SKM-1 (cell line): ENCODE data around the gene CC2D1A.

Source experiments
- DNase-seq: peaks from one replicate; lab custom pipeline; 2025; ENCODE audit not compliant: unreplicated experiment; lab: John Stamatoyannopoulos, UW

The CC2D1A gene

DNA sequence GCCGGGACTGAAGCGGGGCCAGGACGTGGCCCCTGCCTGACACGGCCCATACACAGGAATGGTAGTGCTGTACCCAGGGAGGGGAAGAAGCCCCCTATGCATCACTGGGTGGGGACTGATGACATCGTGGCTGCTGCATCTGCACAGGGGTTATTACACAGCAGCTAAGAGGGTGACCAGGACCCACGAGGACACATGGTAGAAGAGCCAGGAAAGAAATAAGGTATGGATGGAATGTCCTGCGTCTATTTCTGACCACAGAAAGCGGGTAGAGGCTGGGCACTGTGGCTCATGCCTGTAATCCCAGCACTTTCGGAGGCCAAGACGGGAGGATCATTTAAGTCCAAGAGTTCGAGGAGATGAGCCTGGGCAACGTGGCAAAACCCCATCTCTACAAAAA is 70.4 kb downstream of the CC2D1A start:
- DNase-seq = no peak

DNA sequence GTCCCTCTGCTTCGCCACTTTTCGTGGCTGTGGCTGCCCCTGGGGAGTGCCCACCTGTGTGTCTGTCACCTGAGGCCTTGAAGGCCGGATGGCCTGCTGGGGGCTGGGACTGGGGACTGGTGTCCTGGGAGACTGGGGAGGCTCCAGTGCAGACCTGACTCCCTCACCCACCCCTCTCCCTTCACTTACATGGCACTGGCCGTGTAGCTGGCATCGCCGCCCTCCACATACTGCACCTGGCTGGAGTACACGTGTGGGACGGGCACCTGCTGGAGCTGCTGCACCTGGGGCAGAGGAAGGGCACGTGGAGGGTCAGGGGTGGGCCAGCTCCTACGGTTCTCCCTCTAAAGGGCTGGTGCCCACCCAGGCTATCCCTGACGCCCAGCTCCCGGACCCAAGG is 71.8 kb downstream of the CC2D1A start:
- DNase-seq = no peak

DNA sequence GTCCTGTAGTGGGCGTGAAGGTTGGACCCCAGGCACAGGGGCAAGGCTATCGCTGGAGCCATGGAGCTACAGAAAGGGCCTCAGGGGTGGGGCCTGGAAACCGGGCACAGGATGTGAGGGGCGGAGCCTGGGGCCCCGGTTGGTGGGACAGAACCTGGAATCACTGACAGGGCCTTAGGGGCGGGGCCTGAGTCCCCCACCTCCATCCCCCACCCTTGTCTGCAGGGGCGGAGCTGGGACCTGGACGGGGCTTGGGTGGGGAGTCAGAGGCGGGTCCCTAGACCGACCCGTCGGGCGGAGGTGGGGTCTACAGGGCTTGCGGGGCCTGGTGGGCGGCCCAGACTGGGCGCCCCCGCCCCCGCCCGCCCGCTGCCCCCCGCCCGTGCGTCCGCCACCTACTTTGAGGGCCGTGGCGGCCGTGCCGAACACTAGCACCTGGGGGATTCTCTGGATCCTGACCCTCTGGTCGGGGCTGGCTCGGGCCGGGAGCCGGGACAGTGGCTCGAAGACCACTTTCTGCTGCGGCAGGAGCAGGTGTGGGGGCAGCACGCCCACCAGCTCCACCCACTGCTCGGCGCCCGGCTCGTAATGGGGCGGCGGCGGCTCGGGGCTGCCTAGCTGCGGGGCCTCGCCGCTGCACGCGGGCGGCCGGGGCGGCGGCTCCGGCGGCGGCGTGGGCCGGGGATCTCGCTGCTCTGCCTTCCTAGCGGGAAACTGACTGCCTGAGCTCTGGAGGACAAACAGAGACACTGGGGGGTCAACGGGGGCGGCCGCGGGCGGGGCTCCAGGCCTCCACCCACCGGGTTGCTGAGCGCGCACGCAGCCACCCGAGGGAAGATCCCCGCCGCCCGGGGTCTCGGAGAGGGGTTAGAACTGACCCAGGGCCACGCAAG is 72.6 kb downstream of the CC2D1A start:
- no peak for DNase-seq

DNA sequence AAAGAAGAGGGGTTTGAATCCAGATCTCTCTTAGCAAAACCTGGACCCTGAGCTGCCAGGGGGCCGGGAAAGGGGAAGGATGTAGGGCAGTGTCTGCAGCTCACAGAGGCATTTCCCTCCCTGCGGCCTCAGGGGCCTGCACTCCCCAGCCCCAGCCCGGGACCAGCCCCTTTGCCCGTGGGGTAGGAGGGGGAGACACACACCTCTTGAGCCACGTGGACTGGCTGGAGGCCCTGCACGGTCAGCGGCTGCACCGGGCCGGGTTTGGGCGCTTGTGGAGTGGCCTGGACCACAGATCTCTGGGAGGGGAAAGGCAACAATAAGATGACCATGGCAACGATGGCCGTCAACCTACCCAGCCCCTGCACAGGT is 73.2 kb downstream of the CC2D1A start:
- no peak for DNase-seq

DNA sequence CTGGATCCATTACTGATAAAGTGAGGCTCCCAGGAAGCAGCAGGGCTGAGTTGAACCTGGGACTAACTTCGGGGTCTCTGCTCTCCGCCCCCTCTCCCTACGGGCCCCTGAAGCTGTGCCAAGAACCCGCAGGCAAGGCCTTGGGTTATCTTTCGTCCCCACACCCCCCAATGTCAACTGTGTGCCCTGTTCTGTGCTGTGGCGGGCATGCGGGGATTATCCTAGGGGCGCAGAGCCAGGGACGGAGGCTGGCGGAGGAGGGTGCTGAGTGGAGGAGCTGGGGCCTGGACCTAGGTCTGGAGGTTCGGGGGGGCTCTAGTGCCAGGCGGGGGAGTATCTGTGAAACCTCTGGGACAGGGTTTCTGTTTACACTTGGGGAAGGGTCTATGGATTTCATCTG is 73.7 kb downstream of the CC2D1A start:
- DNase-seq = no peak

DNA sequence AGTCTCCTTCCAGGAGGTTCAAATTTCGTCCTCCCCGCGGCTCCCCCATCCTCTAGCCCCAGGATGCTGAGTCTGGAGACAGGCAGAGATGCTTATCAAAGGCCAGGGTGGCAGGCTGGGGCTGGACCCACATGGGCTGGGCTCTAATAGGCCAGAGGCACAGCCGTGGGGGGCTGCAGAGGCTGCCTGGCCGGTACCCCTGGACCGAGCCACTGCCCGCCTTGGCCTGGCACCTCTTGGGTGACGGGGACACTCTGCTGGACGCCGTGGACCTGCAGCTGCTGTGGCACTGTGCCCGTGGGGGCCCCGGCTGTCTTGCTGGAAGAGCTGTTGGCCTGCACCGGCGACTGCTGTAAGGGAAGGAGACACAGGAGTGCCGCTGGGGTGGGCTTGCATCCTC is 74.3 kb downstream of the CC2D1A start:
- no peak for DNase-seq
